GM23338 (cell line): ENCODE data around the gene ZNF638. TPM values are rescaled to one million over a fixed set of nuclear protein-coding genes. Genes with fewer than 3 reads are reported as not detected.

ENCODE experiments used
- ATAC-seq: fragments of 200-7000 bp; cut with Tn5 transposase; 3 replicates; pipeline ENCODE4 v1.9.1; 2020
- DNase-seq: peaks from one replicate; pipeline ENCODE4 v3.0.0-alpha.2; 2015; ENCODE audit warnings: low spot score
- H2AFZ ChIP-seq: fragments of 200-600 bp; sonication (generic); 2 replicates; pipeline ENCODE4 v1.8.0; 2016; ENCODE audit warnings: antibody characterized with exemption, mild to moderate bottlenecking, moderate library complexity
- H3F3A ChIP-seq: fragments of 200-600 bp; sonication (generic); replicated peaks from 2 replicates; pipeline ENCODE4 v1.8.0; 2017; ENCODE audit warnings: antibody characterized with exemption, mixed run types, low read depth
- H3K27ac ChIP-seq: fragments of 200-600 bp; sonication (generic); 2 replicates; pipeline ENCODE4 v1.6.1; 2016; ENCODE audit warnings: low read depth
- H3K27me3 ChIP-seq: fragments of 200-600 bp; sonication (generic); 2 replicates; pipeline ENCODE4 v1.8.0; 2016; ENCODE audit warnings: mild to moderate bottlenecking, mixed run types, moderate library complexity; ENCODE audit not compliant: insufficient read depth
- H3K36me3 ChIP-seq: fragments of 200-600 bp; sonication (generic); 2 replicates; pipeline ENCODE4 v1.8.0; 2016; ENCODE audit warnings: mild to moderate bottlenecking; ENCODE audit not compliant: insufficient read depth
- H3K4me1 ChIP-seq: fragments of 200-600 bp; sonication (generic); 2 replicates; pipeline ENCODE4 v1.8.0; 2016; ENCODE audit warnings: mild to moderate bottlenecking, moderate library complexity; ENCODE audit not compliant: insufficient read depth
- H3K4me2 ChIP-seq: fragments of 200-600 bp; sonication (generic); 2 replicates; pipeline ENCODE4 v1.7.1; 2017; ENCODE audit warnings: mixed run types
- H3K4me3 ChIP-seq: fragments of 200-600 bp; sonication (generic); 2 replicates; pipeline ENCODE4 v1.6.1; 2016; ENCODE audit warnings: mixed run types
- H3K79me2 ChIP-seq: fragments of 200-600 bp; sonication (generic); replicated peaks from 2 replicates; pipeline ENCODE4 v1.8.0; 2017; ENCODE audit warnings: mild to moderate bottlenecking; ENCODE audit not compliant: insufficient read depth
- H3K9me2 ChIP-seq: fragments of 200-600 bp; sonication (generic); 2 replicates; pipeline ENCODE4 v1.8.0; 2017; ENCODE audit not compliant: insufficient read depth
- H4K20me1 ChIP-seq: fragments of 200-600 bp; sonication (generic); replicated peaks from 2 replicates; pipeline ENCODE4 v1.8.0; 2017; ENCODE audit warnings: mild to moderate bottlenecking; ENCODE audit not compliant: insufficient read depth
- H3K27ac Mint-ChIP-seq: 2 replicates; pipeline ENCODE4 v1.8.0; 2020; ENCODE audit warnings: inconsistent platforms, mild to moderate bottlenecking, moderate library complexity, mixed read lengths
- H3K27me3 Mint-ChIP-seq: 3 replicates; pipeline ENCODE4 v1.8.0; 2022; ENCODE audit warnings: low read depth, mild to moderate bottlenecking, moderate library complexity, mixed read lengths, inconsistent platforms; ENCODE audit not compliant: insufficient read depth, poor library complexity
- H3K36me3 Mint-ChIP-seq: 3 replicates; pipeline ENCODE4 v1.8.0; 2021; ENCODE audit warnings: low read depth, mild to moderate bottlenecking, inconsistent platforms, moderate library complexity, mixed read lengths
- H3K4me1 Mint-ChIP-seq: 3 replicates; pipeline ENCODE4 v1.8.0; 2020; ENCODE audit warnings: mild to moderate bottlenecking, inconsistent platforms, mixed read lengths
- H3K4me3 Mint-ChIP-seq: 3 replicates; pipeline ENCODE4 v1.8.0; 2021; ENCODE audit warnings: moderate library complexity, mild to moderate bottlenecking, inconsistent platforms, mixed read lengths
- H3K9me3 Mint-ChIP-seq: 3 replicates; pipeline ENCODE4 v1.8.0; 2020; ENCODE audit warnings: moderate library complexity, mild to moderate bottlenecking, inconsistent platforms, mixed read lengths
- CREB1 ChIP-seq: fragments of 250-450 bp; sonication (Bioruptor Pico); IDR thresholded peaks from 2 replicates; pipeline ENCODE4 v1.5.0; 2020; ENCODE audit warnings: low read depth, mild to moderate bottlenecking, moderate library complexity
- CTCF ChIP-seq, 2 experiments: fragments of 200-600 bp in 1 of 2; sonication (generic) in 1 of 2; conservative IDR thresholded peaks; 2 replicates each; pipeline versions ENCODE4 v1.5.1 to v1.6.1; 2016 to 2017; ENCODE audit warnings: antibody characterized with exemption in 2 of 2, low read depth in 2 of 2, mild to moderate bottlenecking in 2 of 2, moderate library complexity in 1 of 2
- ETS1 ChIP-seq: IDR thresholded peaks from 2 replicates; pipeline ENCODE4 v1.6.1; 2016; ENCODE audit warnings: antibody characterized with exemption
- EZH2 ChIP-seq: fragments of 200-600 bp; sonication (generic); IDR thresholded peaks from one replicate; pipeline ENCODE4 v1.8.0; 2017; ENCODE audit warnings: antibody characterized with exemption, mild to moderate bottlenecking, low read depth; ENCODE audit not compliant: unreplicated experiment
- EZH2phosphoT487 ChIP-seq: fragments of 200-600 bp; sonication (generic); IDR thresholded peaks from one replicate; pipeline ENCODE4 v1.8.1; 2018; ENCODE audit warnings: antibody characterized with exemption; ENCODE audit not compliant: unreplicated experiment
- JUNB ChIP-seq: IDR thresholded peaks from one replicate; pipeline ENCODE4 v1.6.1; 2016; ENCODE audit warnings: antibody characterized with exemption; ENCODE audit not compliant: unreplicated experiment
- NANOG ChIP-seq: IDR thresholded peaks from 2 replicates; pipeline ENCODE4 v1.6.1; 2016; ENCODE audit warnings: antibody characterized with exemption, borderline replicate concordance
- POLR2AphosphoS5 ChIP-seq: IDR thresholded peaks from 2 replicates; pipeline ENCODE4 v1.6.1; 2016; ENCODE audit warnings: antibody characterized with exemption, low read depth
- REST ChIP-seq: IDR thresholded peaks from one replicate; pipeline ENCODE4 v1.6.1; 2018; ENCODE audit warnings: antibody characterized with exemption; ENCODE audit not compliant: unreplicated experiment
- STAT1 ChIP-seq: IDR thresholded peaks from one replicate; pipeline ENCODE4 v1.6.1; 2016; ENCODE audit warnings: antibody characterized with exemption; ENCODE audit not compliant: unreplicated experiment
- ZNF114 ChIP-seq: fragments of 250-450 bp; sonication (Bioruptor Pico); IDR thresholded peaks from 2 replicates; pipeline ENCODE4 v1.5.0; 2020; ENCODE audit warnings: mild to moderate bottlenecking, moderate library complexity
- ZNF331 ChIP-seq: fragments of 250-450 bp; sonication (Bioruptor Pico); IDR thresholded peaks from 2 replicates; pipeline ENCODE4 v1.5.0; 2020; ENCODE audit warnings: low read depth, mild to moderate bottlenecking, moderate library complexity
- ZNF462 ChIP-seq: fragments of 250-450 bp; sonication (Bioruptor Pico); IDR thresholded peaks from 2 replicates; pipeline ENCODE4 v1.5.0; 2020; ENCODE audit warnings: mild to moderate bottlenecking, moderate library complexity
- polyA plus RNA-seq: library from polyadenylated mRNA; unstranded; fragments of >200 nt; fragmentation: Nextera tagmentation; extraction: Ambion mirVana; gene quantifications from 2 replicates; pipeline ENCODE4 v1.2.1, GENCODE V29; 2016
- total RNA-seq: library from RNA; depleted of rRNA; stranded (reverse); fragments of >200 nt; shearing (Covaris generic); gene quantifications from 2 replicates; pipeline ENCODE4 v1.2.3, GENCODE V29; 2014

ZNF638 gene
- total and polyA plus RNA-seq, 2 experiments from 2014 or later, result 185 to 190 TPM

- Histone ChIP-seq H3K27ac (no peak overlapping the region), H3K27me3 (peaks cover 24% of the 10 kb centered on the region), H3K9me2 (no peaks in the 10 kb centered on the region; the same call in 1 of the 2 replicates), H4K20me1 (no peaks in the 10 kb centered on the region), H3K4me3 (no peak overlapping the region), H2AFZ (no peak overlapping the region), H3K79me2 (0 out of 2 replicates have a peak, but pooled peaks cover 9% of the 10 kb centered on the region), H3K4me1 (peaks cover 37% of the 10 kb centered on the region), H3K4me2 (no peak overlapping the region), H3F3A (peaks cover 9% of the 10 kb centered on the region; the same call in 1 of the 2 replicates), H3K36me3 (no peaks in the 10 kb centered on the region)
- ATAC-seq (no peak), DNase-seq (no peak)
- Mint-ChIP-seq H3K4me3 (no peak overlapping the region), H3K27me3 (peaks cover 41% of the 10 kb centered on the region), H3K27ac (no peak overlapping the region), H3K4me1 (peaks cover 55% of the 10 kb centered on the region), H3K36me3 (peaks cover 15% of the 10 kb centered on the region), H3K9me3 (peaks cover 12% of the 10 kb centered on the region; the same call in 2 of the 3 replicates)
- TF ChIP-seq CTCF (conservative IDR thresholded peaks at IDR 0.05; ENCODE audit: low read depth in 2 of 2), result no peak
- no peak for TF ChIP-seq POLR2AphosphoS5
- TF ChIP-seq ZNF114, result no peak
- TF ChIP-seq EZH2phosphoT487, result no peak
- TF ChIP-seq STAT1, result no peak
- TF ChIP-seq EZH2, result no peak
- TF ChIP-seq ZNF462 (CRISPR knock-in tag), result no peak
- TF ChIP-seq JUNB, result no peak
- TF ChIP-seq NANOG, result no peak
- TF ChIP-seq ETS1, result no peak
- TF ChIP-seq ZNF331 (CRISPR knock-in tag), result no peak
- TF ChIP-seq REST, result no peak
- TF ChIP-seq CREB1 (CRISPR knock-in tag), result no peak
Measured at GRCh38 chr2:71459084-71459431, 127.5 kb downstream of the ZNF638 start.
